ENCODE measurements around the gene TMEM91. TPM values are rescaled to one million over a fixed set of nuclear protein-coding genes. Genes with fewer than 3 reads are reported as not detected.

The TMEM91 gene
- polyA plus RNA-seq, 4 donors, result 1.3 to 14.6 (median 5.2) TPM

- Histone ChIP-seq H3K27ac (ENCODE audit: low read depth in 1 of 3, low read length in 2 of 3) (no peak overlapping the region), H3K27me3 (ENCODE audit: control insufficient read depth in 3 of 3, insufficient read depth in 3 of 3, low read length in 3 of 3) (no peaks in the 10 kb centered on the region), H3K9me3 (ENCODE audit: control insufficient read depth in 2 of 2, insufficient read depth in 1 of 2, low read depth in 1 of 2, low read length in 1 of 2) (no peaks in the 10 kb centered on the region), H3K36me3 (ENCODE audit: control insufficient read depth in 3 of 3, insufficient read depth in 2 of 3, low read depth in 1 of 3, low read length in 3 of 3) (peaks cover 5 to 85% (median 12%) of the 10 kb centered on the region in 3 donors), H3K4me3 (ENCODE audit: low read depth in 1 of 3, low read length in 3 of 3) (no peak overlapping the region), H3K4me1 (ENCODE audit: control insufficient read depth in 3 of 3, insufficient read depth in 2 of 3, low read depth in 1 of 3, low read length in 2 of 3) (peaks cover 2 to 47% (median 5%) of the 10 kb centered on the region in 3 donors)
- DNase-seq, result no peak
- no peak for FAIRE-seq
- 68 to 80% (median 76%) methylated on average over 18 of the region's 18 CpGs for WGBS, 3 donors
Measured at GRCh38 chr19:41422456-41422855, 46.1 kb downstream of the TMEM91 start.

GRCh38 chr19:41422955-41423354, 46.6 kb downstream of the TMEM91 start:
- DNase-seq, result no peak
- Histone ChIP-seq H3K9me3 (ENCODE audit: control insufficient read depth in 2 of 2, insufficient read depth in 1 of 2, low read depth in 1 of 2, low read length in 1 of 2) (no peaks in the 10 kb centered on the region), H3K27ac (ENCODE audit: low read depth in 1 of 3, low read length in 2 of 3) (no peak overlapping the region), H3K4me1 (ENCODE audit: control insufficient read depth in 3 of 3, insufficient read depth in 2 of 3, low read depth in 1 of 3, low read length in 2 of 3) (peaks cover 2 to 47% (median 5%) of the 10 kb centered on the region in 3 donors), H3K4me3 (ENCODE audit: low read depth in 1 of 3, low read length in 3 of 3) (no peak overlapping the region), H3K36me3 (ENCODE audit: control insufficient read depth in 3 of 3, insufficient read depth in 2 of 3, low read depth in 1 of 3, low read length in 3 of 3) (peaks cover 5 to 85% (median 12%) of the 10 kb centered on the region in 3 donors), H3K27me3 (ENCODE audit: control insufficient read depth in 3 of 3, insufficient read depth in 3 of 3, low read length in 3 of 3) (no peaks in the 10 kb centered on the region)
- WGBS, 3 donors, result 90 to 91% (median 91%) methylated on average over 12 of the region's 12 CpGs
- no peak for FAIRE-seq

- Histone ChIP-seq H3K4me1 (ENCODE audit: control insufficient read depth in 3 of 3, insufficient read depth in 2 of 3, low read depth in 1 of 3, low read length in 2 of 3) (peaks cover 2 to 61% (median 5%) of the 10 kb centered on the region in 3 donors), H3K36me3 (ENCODE audit: control insufficient read depth in 3 of 3, insufficient read depth in 2 of 3, low read depth in 1 of 3, low read length in 3 of 3) (peaks cover 2 to 79% (median 10%) of the 10 kb centered on the region in 3 donors), H3K27me3 (ENCODE audit: control insufficient read depth in 3 of 3, insufficient read depth in 3 of 3, low read length in 3 of 3) (no peaks in the 10 kb centered on the region), H3K27ac (ENCODE audit: low read depth in 1 of 3, low read length in 2 of 3) (peak overlapping the region in 2 of 3 donors; percentile 80 to 91), H3K9me3 (ENCODE audit: control insufficient read depth in 2 of 2, insufficient read depth in 1 of 2, low read depth in 1 of 2, low read length in 1 of 2) (no peaks in the 10 kb centered on the region), H3K4me3 (ENCODE audit: low read depth in 1 of 3, low read length in 3 of 3) (peak overlapping the region in 2 of 3 donors; percentile 76 to 78)
- no peak for FAIRE-seq
- WGBS, 3 donors, result 26 to 60% (median 39%) methylated on average over 19 to 21 of the region's 21 CpGs
- peak in 1 of 2 donors; percentile 47 for DNase-seq
Measured at GRCh38 chr19:41424335-41425173, 48.2 kb downstream of the TMEM91 start.

- peaks cover 2 to 77% (median 10%) of the 10 kb centered on the region in 3 donors for H3K36me3 ChIP-seq (ENCODE audit: control insufficient read depth in 3 of 3, insufficient read depth in 2 of 3, low read depth in 1 of 3, low read length in 3 of 3)
- H3K27me3 ChIP-seq (ENCODE audit: control insufficient read depth in 3 of 3, insufficient read depth in 3 of 3, low read length in 3 of 3), result no peaks in the 10 kb centered on the region
- peak overlapping the region in 2 of 3 donors; percentile 76 to 78 for H3K4me3 ChIP-seq (ENCODE audit: low read depth in 1 of 3, low read length in 3 of 3)
- peaks cover 2 to 61% (median 5%) of the 10 kb centered on the region in 3 donors for H3K4me1 ChIP-seq (ENCODE audit: control insufficient read depth in 3 of 3, insufficient read depth in 2 of 3, low read depth in 1 of 3, low read length in 2 of 3)
- 13 to 69% (median 51%) methylated on average over 27 to 28 of the region's 28 CpGs for WGBS, 3 donors
- no peaks in the 10 kb centered on the region for H3K9me3 ChIP-seq (ENCODE audit: control insufficient read depth in 2 of 2, insufficient read depth in 1 of 2, low read depth in 1 of 2, low read length in 1 of 2)
- FAIRE-seq (no peak), DNase-seq (peak in 1 of 2 donors; percentile 40)
- peak overlapping the region; percentile 7 to 91 (median 80) for H3K27ac ChIP-seq (ENCODE audit: low read depth in 1 of 3, low read length in 2 of 3)
Measured at GRCh38 chr19:41425174-41426115, 49.1 kb downstream of the TMEM91 start.

GRCh38 chr19:41426116-41426841, 49.9 kb downstream of the TMEM91 start:
- Histone ChIP-seq H3K27me3 (ENCODE audit: control insufficient read depth in 3 of 3, insufficient read depth in 3 of 3, low read length in 3 of 3) (no peaks in the 10 kb centered on the region), H3K27ac (ENCODE audit: low read depth in 1 of 3, low read length in 2 of 3) (peak overlapping the region; percentile 80 to 98 (median 91)), H3K9me3 (ENCODE audit: control insufficient read depth in 2 of 2, insufficient read depth in 1 of 2, low read depth in 1 of 2, low read length in 1 of 2) (no peaks in the 10 kb centered on the region), H3K4me1 (ENCODE audit: control insufficient read depth in 3 of 3, insufficient read depth in 2 of 3, low read depth in 1 of 3, low read length in 2 of 3) (peaks cover 2 to 53% (median 4%) of the 10 kb centered on the region in 3 donors), H3K4me3 (ENCODE audit: low read depth in 1 of 3, low read length in 3 of 3) (peak overlapping the region; percentile 20 to 78 (median 76)), H3K36me3 (ENCODE audit: control insufficient read depth in 3 of 3, insufficient read depth in 2 of 3, low read depth in 1 of 3, low read length in 3 of 3) (peaks cover 2 to 76% (median 10%) of the 10 kb centered on the region in 3 donors)
- peak; percentile 39 to 51 for DNase-seq
- WGBS, 3 donors, result 20 to 65% (median 53%) methylated on average over 30 to 36 of the region's 36 CpGs
- no peak for FAIRE-seq

- peak within 1 kb of the TSS; percentile 31 to 78 (median 76) for H3K4me3 ChIP-seq (ENCODE audit: low read depth in 1 of 3, low read length in 3 of 3)
- H3K4me1 ChIP-seq (ENCODE audit: control insufficient read depth in 3 of 3, insufficient read depth in 2 of 3, low read depth in 1 of 3, low read length in 2 of 3), result peaks cover 0 to 51% (median 2%) of the 10 kb centered on the region in 3 donors
- H3K27me3 ChIP-seq (ENCODE audit: control insufficient read depth in 3 of 3, insufficient read depth in 3 of 3, low read length in 3 of 3), result no peaks in the 10 kb centered on the region
- no peak for FAIRE-seq
- peak within 1 kb of the TSS; percentile 91 to 98 (median 93) for H3K27ac ChIP-seq (ENCODE audit: low read depth in 1 of 3, low read length in 2 of 3)
- peaks cover 5 to 77% (median 10%) of the 10 kb centered on the region in 3 donors for H3K36me3 ChIP-seq (ENCODE audit: control insufficient read depth in 3 of 3, insufficient read depth in 2 of 3, low read depth in 1 of 3, low read length in 3 of 3)
- WGBS, 3 donors, result 6 to 15% (median 9%) methylated on average over 15 to 19 of the region's 19 CpGs
- no peaks in the 10 kb centered on the region for H3K9me3 ChIP-seq (ENCODE audit: control insufficient read depth in 2 of 2, insufficient read depth in 1 of 2, low read depth in 1 of 2, low read length in 1 of 2)
- peak; percentile 96 for DNase-seq
Measured at GRCh38 chr19:41426952-41427646, 50.8 kb downstream of the TMEM91 start, which contains the start of gene B3GNT8. Gene B3GNT8 (minus strand): TSS chr19:41427374. CDS start chr19:41426778, 596 bp downstream.

GRCh38 chr19:41427647-41428480, 51.5 kb downstream of the TMEM91 start:
- Histone ChIP-seq H3K27ac (ENCODE audit: low read depth in 1 of 3, low read length in 2 of 3) (peak overlapping the region; percentile 91 to 98 (median 93)), H3K36me3 (ENCODE audit: control insufficient read depth in 3 of 3, insufficient read depth in 2 of 3, low read depth in 1 of 3, low read length in 3 of 3) (peaks cover 5 to 77% (median 6%) of the 10 kb centered on the region in 3 donors), H3K9me3 (ENCODE audit: control insufficient read depth in 2 of 2, insufficient read depth in 1 of 2, low read depth in 1 of 2, low read length in 1 of 2) (no peaks in the 10 kb centered on the region), H3K4me1 (ENCODE audit: control insufficient read depth in 3 of 3, insufficient read depth in 2 of 3, low read depth in 1 of 3, low read length in 2 of 3) (peaks cover 0 to 51% (median 2%) of the 10 kb centered on the region in 3 donors), H3K4me3 (ENCODE audit: low read depth in 1 of 3, low read length in 3 of 3) (peak overlapping the region; percentile 31 to 78 (median 66)), H3K27me3 (ENCODE audit: control insufficient read depth in 3 of 3, insufficient read depth in 3 of 3, low read length in 3 of 3) (no peaks in the 10 kb centered on the region)
- WGBS, 3 donors, result 2 to 11% (median 8%) methylated on average over 21 to 23 of the region's 23 CpGs
- DNase-seq (peak; percentile 69 to 74), FAIRE-seq (no peak)

All from small intestine (tissue), 7 donors.